ENCODE measurements around the gene AKT1.
A peak's percentile ranks its signal among the peaks of the same experiment; 100 is the strongest.

Gene AKT1

GRCh38 chr14:104772707-104773504, 22.6 kb downstream of the AKT1 start:
- peaks cover 44 to 81% of the 10 kb centered on the region in 2 donors for H3K36me3 ChIP-seq (replicated peaks in 1 of 2; ENCODE audit: control insufficient read depth in 2 of 2, insufficient read depth in 2 of 2, low read length in 2 of 2)
- H2BK15ac ChIP-seq (ENCODE audit: low read length): no peak overlapping the region

GRCh38 chr14:104771918-104772706, 23.4 kb downstream of the AKT1 start:
- no CpG with 5 or more reads among the region's 34 CpGs for WGBS, 2 donors (ENCODE audit: extremely low coverage in 2 of 2, insufficient read length in 2 of 2, insufficient replicate concordance in 1 of 2)

More at GRCh38 chr14:104772707-104773504, 22.6 kb downstream of the AKT1 start:
- Histone ChIP-seq H3K9ac (ENCODE audit: low read depth, low read length, poor library complexity) (peak overlapping the region; percentile 44), H3K27me3 (ENCODE audit: control insufficient read depth in 3 of 3, insufficient read depth in 3 of 3, low read depth in 1 of 3, low read length in 3 of 3) (no peaks in the 10 kb centered on the region), H3K79me1 (ENCODE audit: low read depth, low read length) (peaks cover 16% of the 10 kb centered on the region), H3K14ac (ENCODE audit: low read length) (no peak overlapping the region), H3K9me3 (replicated peaks in 1 of 2; ENCODE audit: control insufficient read depth in 2 of 2, insufficient read depth in 1 of 2, low read depth in 1 of 2, low read length in 2 of 2) (peaks cover 11 to 13% of the 10 kb centered on the region in 2 donors), H3K27ac (replicated peaks; ENCODE audit: low read length) (no peak overlapping the region), H3K23ac (ENCODE audit: low read depth, low read length, poor library complexity) (peak overlapping the region; percentile 93), H2BK120ac (ENCODE audit: low read depth, low read length) (no peak overlapping the region), H2AK5ac (ENCODE audit: low read depth, low read length) (no peak overlapping the region), H2BK12ac (ENCODE audit: low read length) (no peak overlapping the region), H3K4me2 (ENCODE audit: insufficient read depth, low read length, poor library complexity, severe bottlenecking) (no peak overlapping the region), H4K91ac (ENCODE audit: low read depth, low read length, poor library complexity) (no peak overlapping the region), H3K18ac (ENCODE audit: low read length) (peak overlapping the region; percentile 4), H3K4ac (ENCODE audit: low read length) (no peak overlapping the region), H2AFZ (ENCODE audit: low read length) (no peak overlapping the region), H3K4me1 (ENCODE audit: control insufficient read depth in 2 of 2, insufficient read depth in 1 of 2, low read depth in 1 of 2, low read length in 2 of 2) (peaks cover 5 to 26% of the 10 kb centered on the region in 2 donors), H2BK5ac (ENCODE audit: low read length) (peak overlapping the region; percentile 5), H3K4me3 (ENCODE audit: low read length in 2 of 2) (no peak overlapping the region), H4K8ac (ENCODE audit: low read depth, low read length) (peak overlapping the region; percentile 29)
- no CpG with 5 or more reads among the region's 38 CpGs for WGBS, 2 donors (ENCODE audit: extremely low coverage in 2 of 2, insufficient read length in 2 of 2, insufficient replicate concordance in 1 of 2)
- no peak for DNase-seq (ENCODE audit: low spot score)

DNA sequence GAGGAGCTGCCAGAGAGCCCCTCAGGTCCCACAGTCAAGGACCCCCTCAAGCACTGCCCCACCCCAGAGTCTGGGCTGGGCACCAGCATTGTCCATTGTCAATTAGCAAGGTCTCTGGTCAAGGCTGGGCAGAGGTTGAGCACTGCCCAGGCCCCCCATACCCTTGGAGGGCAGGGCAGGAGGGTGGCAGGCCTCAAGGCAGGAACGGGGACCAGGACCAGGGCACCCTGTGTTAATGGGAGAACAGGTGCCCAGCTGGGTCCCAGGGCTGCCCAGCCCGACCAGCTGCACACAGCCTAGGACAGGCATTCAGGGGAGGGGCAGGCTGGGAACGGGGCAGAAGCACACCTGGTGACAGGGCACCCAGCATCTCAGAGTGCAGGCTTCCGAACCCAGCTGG, 24.2 kb downstream of the AKT1 start:
- Histone ChIP-seq H3K9ac (ENCODE audit: low read depth, low read length, poor library complexity) (peak overlapping the region; percentile 60), H3K36me3 (replicated peaks in 1 of 2; ENCODE audit: control insufficient read depth in 2 of 2, insufficient read depth in 2 of 2, low read length in 2 of 2) (peaks cover 39 to 73% of the 10 kb centered on the region in 2 donors), H3K27ac (replicated peaks; ENCODE audit: low read length) (no peak overlapping the region), H2BK5ac (ENCODE audit: low read length) (no peak overlapping the region), H3K23ac (ENCODE audit: low read depth, low read length, poor library complexity) (peak overlapping the region; percentile 80), H3K4ac (ENCODE audit: low read length) (no peak overlapping the region), H3K4me1 (ENCODE audit: control insufficient read depth in 2 of 2, insufficient read depth in 1 of 2, low read depth in 1 of 2, low read length in 2 of 2) (peaks cover 5 to 13% of the 10 kb centered on the region in 2 donors), H4K91ac (ENCODE audit: low read depth, low read length, poor library complexity) (no peak overlapping the region), H2AFZ (ENCODE audit: low read length) (no peak overlapping the region), H2BK15ac (ENCODE audit: low read length) (no peak overlapping the region), H2BK12ac (ENCODE audit: low read length) (no peak overlapping the region), H3K9me3 (replicated peaks in 1 of 2; ENCODE audit: control insufficient read depth in 2 of 2, insufficient read depth in 1 of 2, low read depth in 1 of 2, low read length in 2 of 2) (peaks cover 13 to 14% of the 10 kb centered on the region in 2 donors), H3K4me2 (ENCODE audit: insufficient read depth, low read length, poor library complexity, severe bottlenecking) (no peak overlapping the region), H3K18ac (ENCODE audit: low read length) (peak overlapping the region; percentile 64), H4K8ac (ENCODE audit: low read depth, low read length) (no peak overlapping the region), H2BK120ac (ENCODE audit: low read depth, low read length) (no peak overlapping the region), H3K27me3 (ENCODE audit: control insufficient read depth in 3 of 3, insufficient read depth in 3 of 3, low read depth in 1 of 3, low read length in 3 of 3) (no peaks in the 10 kb centered on the region), H3K14ac (ENCODE audit: low read length) (no peak overlapping the region), H3K4me3 (ENCODE audit: low read length in 2 of 2) (peak overlapping the region in 1 of 2 donors; percentile 26), H3K79me1 (ENCODE audit: low read depth, low read length) (peaks cover 10% of the 10 kb centered on the region), H2AK5ac (ENCODE audit: low read depth, low read length) (no peak overlapping the region)
- no peak for DNase-seq (ENCODE audit: low spot score)
- WGBS, 2 donors (ENCODE audit: extremely low coverage in 2 of 2, insufficient read length in 2 of 2, insufficient replicate concordance in 1 of 2): no CpG with 5 or more reads among the region's 4 CpGs

More at GRCh38 chr14:104771918-104772706, 23.4 kb downstream of the AKT1 start:
- Histone ChIP-seq H3K27ac (replicated peaks; ENCODE audit: low read length) (no peak overlapping the region), H3K4me2 (ENCODE audit: insufficient read depth, low read length, poor library complexity, severe bottlenecking) (no peak overlapping the region), H3K27me3 (ENCODE audit: control insufficient read depth in 3 of 3, insufficient read depth in 3 of 3, low read depth in 1 of 3, low read length in 3 of 3) (no peaks in the 10 kb centered on the region), H3K4me1 (ENCODE audit: control insufficient read depth in 2 of 2, insufficient read depth in 1 of 2, low read depth in 1 of 2, low read length in 2 of 2) (peaks cover 5 to 19% of the 10 kb centered on the region in 2 donors), H2BK12ac (ENCODE audit: low read length) (no peak overlapping the region), H3K36me3 (replicated peaks in 1 of 2; ENCODE audit: control insufficient read depth in 2 of 2, insufficient read depth in 2 of 2, low read length in 2 of 2) (peaks cover 43 to 80% of the 10 kb centered on the region in 2 donors), H3K18ac (ENCODE audit: low read length) (no peak overlapping the region), H3K14ac (ENCODE audit: low read length) (no peak overlapping the region), H3K9ac (ENCODE audit: low read depth, low read length, poor library complexity) (no peak overlapping the region), H3K4ac (ENCODE audit: low read length) (no peak overlapping the region), H4K91ac (ENCODE audit: low read depth, low read length, poor library complexity) (no peak overlapping the region), H2AK5ac (ENCODE audit: low read depth, low read length) (no peak overlapping the region), H4K8ac (ENCODE audit: low read depth, low read length) (peak overlapping the region; percentile 29), H3K9me3 (replicated peaks in 1 of 2; ENCODE audit: control insufficient read depth in 2 of 2, insufficient read depth in 1 of 2, low read depth in 1 of 2, low read length in 2 of 2) (peaks cover 11 to 13% of the 10 kb centered on the region in 2 donors), H3K23ac (ENCODE audit: low read depth, low read length, poor library complexity) (peak overlapping the region; percentile 34), H2AFZ (ENCODE audit: low read length) (no peak overlapping the region), H2BK120ac (ENCODE audit: low read depth, low read length) (no peak overlapping the region), H2BK5ac (ENCODE audit: low read length) (peak overlapping the region; percentile 5), H2BK15ac (ENCODE audit: low read length) (no peak overlapping the region), H3K79me1 (ENCODE audit: low read depth, low read length) (peaks cover 15% of the 10 kb centered on the region), H3K4me3 (ENCODE audit: low read length in 2 of 2) (no peak overlapping the region)
- no peak for DNase-seq (ENCODE audit: low spot score)

DNA sequence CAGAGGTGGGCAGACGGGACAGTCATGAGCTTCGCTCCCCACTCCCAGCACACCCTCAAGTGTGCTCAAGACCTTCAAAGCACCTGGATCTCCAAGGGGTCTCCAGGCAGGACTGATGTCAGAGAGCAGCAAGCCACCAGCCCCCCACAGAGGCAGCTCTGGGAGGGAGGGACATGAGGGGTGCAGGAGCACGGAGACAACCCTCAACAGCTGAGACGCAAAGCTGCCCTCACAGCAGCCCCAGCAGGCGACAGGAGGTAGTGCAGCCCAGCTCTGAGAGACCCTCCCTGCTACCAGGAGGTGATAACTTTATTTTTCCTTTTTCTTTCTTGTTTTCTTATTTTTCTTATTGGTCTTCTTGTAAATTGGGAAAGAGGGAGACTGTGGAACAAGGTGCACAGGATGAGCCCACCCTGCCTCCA, 24.7 kb downstream of the AKT1 start:
- peaks cover 38 to 69% of the 10 kb centered on the region in 2 donors for H3K36me3 ChIP-seq (replicated peaks in 1 of 2; ENCODE audit: control insufficient read depth in 2 of 2, insufficient read depth in 2 of 2, low read length in 2 of 2)
- H3K4ac ChIP-seq (ENCODE audit: low read length): no peak overlapping the region
- H3K14ac ChIP-seq (ENCODE audit: low read length): no peak overlapping the region
- H3K4me3 ChIP-seq (ENCODE audit: low read length in 2 of 2): no peak overlapping the region
- H3K18ac ChIP-seq (ENCODE audit: low read length): no peak overlapping the region
- H2AK5ac ChIP-seq (ENCODE audit: low read depth, low read length): no peak overlapping the region
- H3K23ac ChIP-seq (ENCODE audit: low read depth, low read length, poor library complexity): peak overlapping the region; percentile 80
- no CpG with 5 or more reads among the region's 5 CpGs for WGBS, 2 donors (ENCODE audit: extremely low coverage in 2 of 2, insufficient read length in 2 of 2, insufficient replicate concordance in 1 of 2)
- no peak overlapping the region for H2BK5ac ChIP-seq (ENCODE audit: low read length)
- peaks cover 10% of the 10 kb centered on the region for H3K79me1 ChIP-seq (ENCODE audit: low read depth, low read length)
- no peak overlapping the region for H3K9ac ChIP-seq (ENCODE audit: low read depth, low read length, poor library complexity)
- no peak overlapping the region for H2BK15ac ChIP-seq (ENCODE audit: low read length)
- peaks cover 5 to 13% of the 10 kb centered on the region in 2 donors for H3K4me1 ChIP-seq (ENCODE audit: control insufficient read depth in 2 of 2, insufficient read depth in 1 of 2, low read depth in 1 of 2, low read length in 2 of 2)
- H2BK120ac ChIP-seq (ENCODE audit: low read depth, low read length): no peak overlapping the region
- no peak overlapping the region for H4K91ac ChIP-seq (ENCODE audit: low read depth, low read length, poor library complexity)
- H3K27me3 ChIP-seq (ENCODE audit: control insufficient read depth in 3 of 3, insufficient read depth in 3 of 3, low read depth in 1 of 3, low read length in 3 of 3): no peaks in the 10 kb centered on the region
- no peak overlapping the region for H2BK12ac ChIP-seq (ENCODE audit: low read length)
- no peak overlapping the region for H3K27ac ChIP-seq (replicated peaks; ENCODE audit: low read length)
- no peak for DNase-seq (ENCODE audit: low spot score)
- no peak overlapping the region for H4K8ac ChIP-seq (ENCODE audit: low read depth, low read length)
- no peak overlapping the region for H3K4me2 ChIP-seq (ENCODE audit: insufficient read depth, low read length, poor library complexity, severe bottlenecking)
- H2AFZ ChIP-seq (ENCODE audit: low read length): no peak overlapping the region
- peaks cover 13 to 18% of the 10 kb centered on the region in 2 donors for H3K9me3 ChIP-seq (replicated peaks in 1 of 2; ENCODE audit: control insufficient read depth in 2 of 2, insufficient read depth in 1 of 2, low read depth in 1 of 2, low read length in 2 of 2)

Data from neuronal stem cell (in vitro differentiated cells).